HG02623 (cell line): Measurements from ENCODE around the gene SREBF2.
A peak's percentile ranks its signal among the peaks of the same experiment; 100 is the strongest.

Source experiments
- ATAC-seq: cut with Tn5 transposase; IDR thresholded peaks from one replicate; pipeline ENCODE4 v1.9.1; 2021; ENCODE audit warnings: moderate library complexity; ENCODE audit not compliant: unreplicated experiment

SREBF2 gene

GRCh38 chr22:41917903-41918791 is 85.2 kb downstream of the SREBF2 start:
- no peak for ATAC-seq

- peak; percentile 60 for ATAC-seq
Measured at GRCh38 chr22:41919357-41920224, 86.7 kb downstream of the SREBF2 start.

GRCh38 chr22:41920271-41920976 is 87.5 kb downstream of the SREBF2 start:
- ATAC-seq: peak; percentile 7

- no peak for ATAC-seq
Measured at GRCh38 chr22:41922328-41922727, 89.4 kb downstream of the SREBF2 start.

- no peak for ATAC-seq
Measured at GRCh38 chr22:41922940-41923594, 90.2 kb downstream of the SREBF2 start.

- ATAC-seq: no peak
Measured at GRCh38 chr22:41923595-41924276, 90.8 kb downstream of the SREBF2 start.

GRCh38 chr22:41925783-41926460 is 93.0 kb downstream of the SREBF2 start:
- no peak for ATAC-seq

GRCh38 chr22:41927813-41928212 is 94.9 kb downstream of the SREBF2 start:
- ATAC-seq: no peak

GRCh38 chr22:41928593-41929417 is 95.9 kb downstream of the SREBF2 start:
- ATAC-seq: no peak

- ATAC-seq: no peak
Measured at GRCh38 chr22:41929418-41929810, 96.5 kb downstream of the SREBF2 start.

- no peak for ATAC-seq
Measured at GRCh38 chr22:41931701-41932269, 98.9 kb downstream of the SREBF2 start.

GRCh38 chr22:41932353-41932752 is 99.4 kb downstream of the SREBF2 start:
- ATAC-seq: no peak

GRCh38 chr22:41933411-41934177 is 100.7 kb downstream of the SREBF2 start:
- no peak for ATAC-seq

GRCh38 chr22:41934284-41935014 is 101.5 kb downstream of the SREBF2 start:
- no peak for ATAC-seq

GRCh38 chr22:41935015-41935351 is 102.1 kb downstream of the SREBF2 start:
- ATAC-seq: no peak

- no peak for ATAC-seq
Measured at GRCh38 chr22:41935509-41935908, 102.6 kb downstream of the SREBF2 start.

- ATAC-seq: no peak
Measured at GRCh38 chr22:41936894-41937169, 103.9 kb downstream of the SREBF2 start.
